GM12873 (cell line): Measurements from ENCODE around the gene ESYT3.

ENCODE experiments used
- TF ChIP-seq, protein P1 (sequence below): IDR thresholded peaks from 2 replicates; pipeline ENCODE4 v1.5.1; 2012; ENCODE audit warnings: low read depth, mild to moderate bottlenecking, moderate library complexity, low read length, control low read depth; ENCODE audit not compliant: insufficient read depth; ENCODE audit errors: missing control alignments

The ESYT3 gene

DNA sequence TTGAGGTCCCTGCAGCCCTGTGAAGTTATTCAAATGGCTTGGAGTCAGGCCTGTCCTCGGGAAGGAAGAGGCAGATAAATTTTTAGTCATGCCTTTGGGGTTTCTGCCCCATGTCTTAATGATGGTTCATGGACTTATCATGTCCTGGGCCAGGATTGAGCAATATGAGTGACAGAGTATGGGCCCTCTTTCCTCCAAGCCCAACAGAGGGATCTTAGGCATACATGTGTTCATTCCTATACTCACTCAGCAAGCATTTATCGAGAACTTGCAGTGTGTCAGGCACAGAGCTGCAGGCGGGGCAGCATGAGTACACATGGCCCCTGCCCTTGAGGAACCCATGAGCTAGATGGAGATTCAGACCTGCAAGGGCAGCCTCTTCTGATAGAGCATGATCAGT is 6.2 kb downstream of the ESYT3 start:
- TF ChIP-seq, protein P1, sequence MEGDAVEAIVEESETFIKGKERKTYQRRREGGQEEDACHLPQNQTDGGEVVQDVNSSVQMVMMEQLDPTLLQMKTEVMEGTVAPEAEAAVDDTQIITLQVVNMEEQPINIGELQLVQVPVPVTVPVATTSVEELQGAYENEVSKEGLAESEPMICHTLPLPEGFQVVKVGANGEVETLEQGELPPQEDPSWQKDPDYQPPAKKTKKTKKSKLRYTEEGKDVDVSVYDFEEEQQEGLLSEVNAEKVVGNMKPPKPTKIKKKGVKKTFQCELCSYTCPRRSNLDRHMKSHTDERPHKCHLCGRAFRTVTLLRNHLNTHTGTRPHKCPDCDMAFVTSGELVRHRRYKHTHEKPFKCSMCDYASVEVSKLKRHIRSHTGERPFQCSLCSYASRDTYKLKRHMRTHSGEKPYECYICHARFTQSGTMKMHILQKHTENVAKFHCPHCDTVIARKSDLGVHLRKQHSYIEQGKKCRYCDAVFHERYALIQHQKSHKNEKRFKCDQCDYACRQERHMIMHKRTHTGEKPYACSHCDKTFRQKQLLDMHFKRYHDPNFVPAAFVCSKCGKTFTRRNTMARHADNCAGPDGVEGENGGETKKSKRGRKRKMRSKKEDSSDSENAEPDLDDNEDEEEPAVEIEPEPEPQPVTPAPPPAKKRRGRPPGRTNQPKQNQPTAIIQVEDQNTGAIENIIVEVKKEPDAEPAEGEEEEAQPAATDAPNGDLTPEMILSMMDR: no peak

DNA sequence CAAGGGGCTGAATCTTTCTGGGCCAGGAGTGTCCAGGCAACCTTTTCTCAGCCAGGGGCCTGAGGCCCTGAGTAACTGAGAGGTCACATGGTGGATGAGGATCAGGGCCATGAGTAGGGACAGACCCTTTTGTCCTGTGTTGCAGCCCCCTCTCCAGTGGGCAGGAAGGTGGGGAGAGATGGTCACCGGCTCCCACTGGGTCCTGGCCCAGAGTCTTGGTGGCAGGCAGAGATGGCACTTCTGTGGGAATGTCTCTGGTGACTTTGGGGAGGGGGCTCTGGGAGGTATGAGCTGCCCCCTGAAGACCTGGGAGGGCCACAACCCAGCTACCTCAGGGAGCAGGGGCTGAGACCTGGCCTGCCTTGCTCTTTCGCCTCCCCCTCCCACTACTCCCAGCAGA is 6.8 kb downstream of the ESYT3 start:
- TF ChIP-seq, protein P1: no peak

GRCh38 chr3:138441742-138442141 is 7.3 kb downstream of the ESYT3 start:
- TF ChIP-seq, protein P1: no peak

GRCh38 chr3:138442433-138442832 is 8.0 kb downstream of the ESYT3 start:
- TF ChIP-seq, protein P1: no peak

GRCh38 chr3:138443091-138443490 is 8.7 kb downstream of the ESYT3 start:
- TF ChIP-seq, protein P1: no peak

- TF ChIP-seq, protein P1: no peak
Measured at GRCh38 chr3:138443521-138444503, 9.4 kb downstream of the ESYT3 start.

DNA sequence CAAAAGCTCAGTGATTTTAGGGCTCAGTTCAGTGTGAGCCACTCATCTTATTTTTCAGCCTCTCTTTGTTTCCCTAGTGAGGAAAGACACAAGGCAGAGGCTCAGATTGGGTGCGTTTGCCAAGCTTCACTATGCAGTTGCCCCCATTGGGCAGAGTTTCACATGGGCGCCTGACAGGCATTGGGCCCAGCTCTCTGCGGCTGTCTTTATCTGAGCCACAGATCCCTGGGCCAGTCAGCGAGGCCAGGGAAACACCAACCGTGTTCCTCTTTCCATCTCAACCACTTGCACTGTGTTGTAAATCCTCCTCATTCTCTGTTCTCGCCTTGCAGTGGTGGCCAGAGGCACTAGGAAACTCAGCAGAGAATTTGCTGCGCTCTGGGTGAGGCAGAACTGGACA is 10.8 kb downstream of the ESYT3 start:
- TF ChIP-seq, protein P1: no peak
